Liver (tissue), 9 donors: ENCODE measurements around the gene H2BK1. TPM values are rescaled to one million over a fixed set of nuclear protein-coding genes. Genes with fewer than 3 reads are reported as not detected.

Experiments
- DNase-seq: peaks from one replicate; pipeline ENCODE4 v3.0.0-alpha.2; 2017; ENCODE audit warnings: low spot score
- H3K27ac ChIP-seq, 2 donors: one replicate each; pipeline ENCODE4 v1.7.0; 2013; ENCODE audit warnings: inconsistent platforms in 2 of 2, low read length in 2 of 2, control low read depth in 1 of 2, low read depth in 1 of 2, mild to moderate bottlenecking in 1 of 2
- H3K27me3 ChIP-seq, 4 donors: one replicate each; pipeline versions ENCODE4 v1.6.1 to v1.7.0; 2013; ENCODE audit warnings: low read length in 3 of 4, inconsistent platforms in 1 of 4, mild to moderate bottlenecking in 1 of 4, moderate library complexity in 1 of 4; ENCODE audit not compliant: control insufficient read depth in 4 of 4, insufficient read depth in 4 of 4
- H3K36me3 ChIP-seq, 4 donors: one replicate each; pipeline versions ENCODE4 v1.6.1 to v1.7.0; 2013; ENCODE audit warnings: low read length in 3 of 4, mild to moderate bottlenecking in 3 of 4, low read depth in 1 of 4, moderate library complexity in 1 of 4; ENCODE audit not compliant: control insufficient read depth in 4 of 4, insufficient read depth in 3 of 4
- H3K4me1 ChIP-seq, 4 donors: one replicate each; pipeline versions ENCODE4 v1.6.1 to v1.7.0; 2013; ENCODE audit warnings: low read length in 3 of 4, mild to moderate bottlenecking in 3 of 4, moderate library complexity in 1 of 4; ENCODE audit not compliant: control insufficient read depth in 4 of 4, insufficient read depth in 4 of 4
- H3K4me3 ChIP-seq, 3 donors: one replicate each; pipeline versions ENCODE4 v1.6.1 to v1.7.0; 2013; ENCODE audit warnings: low read length in 3 of 3, control low read depth in 1 of 3, low read depth in 1 of 3, mild to moderate bottlenecking in 1 of 3
- H3K9ac ChIP-seq, 2 donors: one replicate each; pipeline ENCODE4 v1.7.0; 2013; ENCODE audit warnings: low read length in 2 of 2, mild to moderate bottlenecking in 2 of 2, moderate library complexity in 2 of 2, control low read depth in 1 of 2, low read depth in 1 of 2
- H3K9me3 ChIP-seq, 4 donors: one replicate each; pipeline versions ENCODE4 v1.6.1 to v1.7.0; 2013; ENCODE audit warnings: low read length in 3 of 4; ENCODE audit not compliant: control insufficient read depth in 4 of 4
- CTCF ChIP-seq: fragments of 150-350 bp; IDR thresholded peaks from 2 replicates; pipeline ENCODE4 v1.5.1; 2017; ENCODE audit warnings: improper control_type of control experiment, low read depth, low read length; ENCODE audit not compliant: missing input control
- EGR1 ChIP-seq, 2 donors: IDR thresholded peaks; 2 replicates each; pipeline ENCODE4 v1.6.1; 2016 to 2018; ENCODE audit warnings: antibody characterized with exemption in 2 of 2, low read depth in 2 of 2
- FOXA1 ChIP-seq: IDR thresholded peaks from 2 replicates; pipeline ENCODE4 v1.6.1; 2016; ENCODE audit warnings: antibody characterized with exemption
- FOXA2 ChIP-seq: IDR thresholded peaks from 2 replicates; pipeline ENCODE4 v1.6.1; 2016; ENCODE audit warnings: antibody characterized with exemption
- GABPA ChIP-seq, 2 donors: IDR thresholded peaks in 1 of 2; conservative IDR thresholded peaks in 1 of 2; 2 replicates each; pipeline ENCODE4 v1.6.1; 2016; ENCODE audit warnings: antibody characterized with exemption in 2 of 2, mild to moderate bottlenecking in 1 of 2, moderate library complexity in 1 of 2
- HNF4A ChIP-seq, 2 donors: conservative IDR thresholded peaks; 2 replicates each; pipeline ENCODE4 v1.6.1; 2016; ENCODE audit warnings: antibody characterized with exemption in 2 of 2, mild to moderate bottlenecking in 2 of 2
- HNF4G ChIP-seq: IDR thresholded peaks from 2 replicates; pipeline ENCODE4 v1.6.1; 2016; ENCODE audit warnings: antibody characterized with exemption
- JUND ChIP-seq, 2 donors: IDR thresholded peaks; 2 replicates each; pipeline ENCODE4 v1.6.1; 2016; ENCODE audit warnings: antibody characterized with exemption in 2 of 2
- MAX ChIP-seq: IDR thresholded peaks from 2 replicates; pipeline ENCODE4 v1.6.1; 2016; ENCODE audit warnings: antibody characterized with exemption
- NR2F2 ChIP-seq: IDR thresholded peaks from 2 replicates; pipeline ENCODE4 v1.6.1; 2016; ENCODE audit warnings: antibody characterized with exemption
- RAD21 ChIP-seq, 2 donors: IDR thresholded peaks; 2 replicates each; pipeline ENCODE4 v1.6.1; 2016; ENCODE audit warnings: antibody characterized with exemption in 2 of 2, mild to moderate bottlenecking in 2 of 2
- REST ChIP-seq: IDR thresholded peaks from 2 replicates; pipeline ENCODE4 v1.6.1; 2016; ENCODE audit warnings: antibody characterized with exemption, mild to moderate bottlenecking
- RXRA ChIP-seq, 2 donors: IDR thresholded peaks; 2 replicates each; pipeline ENCODE4 v1.6.1; 2017 to 2018; ENCODE audit warnings: antibody characterized with exemption in 2 of 2, mild to moderate bottlenecking in 1 of 2
- SP1 ChIP-seq: IDR thresholded peaks from 2 replicates; pipeline ENCODE4 v1.6.1; 2018; ENCODE audit warnings: antibody characterized with exemption, mild to moderate bottlenecking
- TAF1 ChIP-seq: conservative IDR thresholded peaks from 2 replicates; pipeline ENCODE4 v1.6.1; 2016; ENCODE audit warnings: antibody characterized with exemption, mild to moderate bottlenecking
- YY1 ChIP-seq: IDR thresholded peaks from 2 replicates; pipeline ENCODE4 v1.6.1; 2016; ENCODE audit warnings: antibody characterized with exemption, mild to moderate bottlenecking
- WGBS: extraction: QIAGEN DNeasy Blood & Tissue Kit; methylation state at CpG from one replicate; pipeline ENCODE4 v1.1.7; 2013; 5-methylcytosine and 5-hydroxymethylcytosine counted together
- polyA plus RNA-seq, 2 donors: library from polyadenylated mRNA; stranded (reverse) in 1 of 2; unstranded in 1 of 2; fragments of 200-250 nt in 1 of 2; fragments of >200 nt in 1 of 2; fragmentation: Nextera tagmentation in 1 of 2; extraction: Ambion mirVana in 1 of 2; gene quantifications; one replicate each; pipeline versions ENCODE4 v1.2.1 to v1.2.3, GENCODE V29; 2013 to 2015
- total RNA-seq, 2 donors: library from RNA; depleted of rRNA; stranded (reverse); fragments of >200 nt; gene quantifications; one replicate each; pipeline ENCODE4 v1.2.3, GENCODE V29; 2014
- TF ChIP-seq, protein P1 (sequence below): IDR thresholded peaks from 2 replicates; pipeline ENCODE4 v1.6.1; 2016; ENCODE audit warnings: antibody characterized with exemption
- TF ChIP-seq, protein P2 (sequence below): IDR thresholded peaks from 2 replicates; pipeline ENCODE4 v1.6.1; 2016; ENCODE audit warnings: antibody characterized with exemption
- donor health status: healthy.
- donor health status: healthy.
- donor health status: healthy.
- donor health status: healthy.
- donor health status: healthy.

H2BK1 gene
- total and polyA plus RNA-seq, 4 donors: not detected

GRCh38 chr7:151223728-151224127 is 13.4 kb upstream of the H2BK1 start:
- H3K9ac ChIP-seq: no peak overlapping the region
- 96% methylated on average over 14 of the region's 14 CpGs for WGBS
- no peak for TF ChIP-seq YY1
- no peak for TF ChIP-seq EGR1 (IDR thresholded peaks at IDR 0.05; ENCODE audit: low read depth in 2 of 2)
- no peak for TF ChIP-seq JUND (IDR thresholded peaks at IDR 0.05)
- TF ChIP-seq SP1: no peak
- no peak for TF ChIP-seq HNF4A (conservative IDR thresholded peaks at IDR 0.05)
- no peak for TF ChIP-seq RXRA (IDR thresholded peaks at IDR 0.05)
- no peak for TF ChIP-seq FOXA2
- no peak for TF ChIP-seq NR2F2
- no peak overlapping the region for H3K4me3 ChIP-seq
- no peak overlapping the region for H3K27ac ChIP-seq
- H3K4me1 ChIP-seq: peaks cover 0 to 27% (median 17%) of the 10 kb centered on the region in 4 donors
- H3K9me3 ChIP-seq: no peaks in the 10 kb centered on the region
- DNase-seq: no peak
- H3K27me3 ChIP-seq: no peaks in the 10 kb centered on the region
- H3K36me3 ChIP-seq: peaks cover 13 to 50% (median 27%) of the 10 kb centered on the region in 4 donors

GRCh38 chr7:151218170-151218569 is 7.9 kb upstream of the H2BK1 start:
- 98% methylated on average over 9 of the region's 9 CpGs for WGBS
- Histone ChIP-seq H3K9me3 (no peaks in the 10 kb centered on the region), H3K9ac (no peak overlapping the region), H3K4me3 (no peak overlapping the region), H3K27ac (no peak overlapping the region), H3K36me3 (peaks cover 39 to 88% (median 52%) of the 10 kb centered on the region in 4 donors), H3K4me1 (no peaks in the 10 kb centered on the region), H3K27me3 (no peaks in the 10 kb centered on the region)
- TF ChIP-seq HNF4A (conservative IDR thresholded peaks at IDR 0.05) (no peak), FOXA1 (no peak), YY1 (no peak), FOXA2 (no peak), JUND (IDR thresholded peaks at IDR 0.05) (no peak), HNF4G (no peak), GABPA (IDR thresholded peaks at IDR 0.05 in 1 of 2, conservative IDR thresholded peaks at IDR 0.05 in 1 of 2) (no peak), MAX (no peak), NR2F2 (no peak), RXRA (IDR thresholded peaks at IDR 0.05) (no peak), TAF1 (no peak)
- TF ChIP-seq, protein P1, sequence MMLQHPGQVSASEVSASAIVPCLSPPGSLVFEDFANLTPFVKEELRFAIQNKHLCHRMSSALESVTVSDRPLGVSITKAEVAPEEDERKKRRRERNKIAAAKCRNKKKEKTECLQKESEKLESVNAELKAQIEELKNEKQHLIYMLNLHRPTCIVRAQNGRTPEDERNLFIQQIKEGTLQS: no peak
- no peak for DNase-seq

GRCh38 chr7:151215396-151215795 is 5.1 kb upstream of the H2BK1 start:
- WGBS: 95% methylated on average over 5 of the region's 5 CpGs

More at GRCh38 chr7:151215396-151215795, 5.1 kb upstream of the H2BK1 start:
- no peaks in the 10 kb centered on the region for H3K9me3 ChIP-seq
- TF ChIP-seq, protein P2, sequence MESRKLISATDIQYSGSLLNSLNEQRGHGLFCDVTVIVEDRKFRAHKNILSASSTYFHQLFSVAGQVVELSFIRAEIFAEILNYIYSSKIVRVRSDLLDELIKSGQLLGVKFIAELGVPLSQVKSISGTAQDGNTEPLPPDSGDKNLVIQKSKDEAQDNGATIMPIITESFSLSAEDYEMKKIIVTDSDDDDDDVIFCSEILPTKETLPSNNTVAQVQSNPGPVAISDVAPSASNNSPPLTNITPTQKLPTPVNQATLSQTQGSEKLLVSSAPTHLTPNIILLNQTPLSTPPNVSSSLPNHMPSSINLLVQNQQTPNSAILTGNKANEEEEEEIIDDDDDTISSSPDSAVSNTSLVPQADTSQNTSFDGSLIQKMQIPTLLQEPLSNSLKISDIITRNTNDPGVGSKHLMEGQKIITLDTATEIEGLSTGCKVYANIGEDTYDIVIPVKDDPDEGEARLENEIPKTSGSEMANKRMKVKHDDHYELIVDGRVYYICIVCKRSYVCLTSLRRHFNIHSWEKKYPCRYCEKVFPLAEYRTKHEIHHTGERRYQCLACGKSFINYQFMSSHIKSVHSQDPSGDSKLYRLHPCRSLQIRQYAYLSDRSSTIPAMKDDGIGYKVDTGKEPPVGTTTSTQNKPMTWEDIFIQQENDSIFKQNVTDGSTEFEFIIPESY: no peak
- TF ChIP-seq HNF4A (conservative IDR thresholded peaks at IDR 0.05): no peak
- no peak for TF ChIP-seq RAD21 (IDR thresholded peaks at IDR 0.05)
- TF ChIP-seq FOXA2: no peak
- no peak for TF ChIP-seq NR2F2
- no peak for TF ChIP-seq EGR1 (IDR thresholded peaks at IDR 0.05; ENCODE audit: low read depth in 2 of 2)
- TF ChIP-seq RXRA (IDR thresholded peaks at IDR 0.05): no peak
- no peak for TF ChIP-seq JUND (IDR thresholded peaks at IDR 0.05)
- TF ChIP-seq FOXA1: no peak
- TF ChIP-seq CTCF: no peak
- no peak for TF ChIP-seq YY1
- TF ChIP-seq MAX: no peak
- TF ChIP-seq, protein P1: no peak
- TF ChIP-seq TAF1: no peak
- TF ChIP-seq GABPA (IDR thresholded peaks at IDR 0.05 in 1 of 2, conservative IDR thresholded peaks at IDR 0.05 in 1 of 2): no peak
- TF ChIP-seq REST: no peak
- TF ChIP-seq SP1: no peak
- TF ChIP-seq HNF4G: no peak
- no peaks in the 10 kb centered on the region for H3K4me1 ChIP-seq
- no peak overlapping the region for H3K27ac ChIP-seq
- H3K27me3 ChIP-seq: no peaks in the 10 kb centered on the region
- H3K36me3 ChIP-seq: peaks cover 35 to 70% (median 42%) of the 10 kb centered on the region in 4 donors
- no peak overlapping the region for H3K9ac ChIP-seq
- DNase-seq: no peak
- no peak overlapping the region for H3K4me3 ChIP-seq
